ENCODE results near the gene ABHD12. TPM values are rescaled to one million over a fixed set of nuclear protein-coding genes. Genes with fewer than 3 reads are reported as not detected.

The ABHD12 gene
- total and polyA plus RNA-seq, 10 of the 15 experiments (the other 5 are each of a cell fraction or from before 2014, with no cell fraction given), result 1.5 to 61.8 (median 26.7) TPM

DNA sequence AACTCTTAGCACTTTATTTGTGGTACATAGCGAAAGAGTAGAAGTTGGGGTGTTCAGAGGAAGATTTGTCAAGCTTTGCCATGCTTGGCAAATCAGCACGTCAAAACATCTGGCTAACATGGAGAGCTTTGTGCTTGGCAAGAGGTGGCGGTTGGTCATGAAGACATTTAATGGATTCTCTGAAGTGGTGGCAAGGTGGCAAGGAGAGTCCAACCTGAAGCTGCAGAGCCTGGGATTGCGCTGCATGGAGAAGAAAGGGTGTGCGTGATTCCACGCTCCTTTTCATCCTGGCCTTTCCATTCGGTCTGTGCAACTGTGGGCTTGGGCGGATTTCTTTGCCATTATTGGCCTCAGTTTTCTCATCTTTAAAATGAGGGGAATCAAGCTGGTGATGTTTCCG is 139.6 kb downstream of the ABHD12 start (continued):
- TF ChIP-seq ATF2 (IDR thresholded peaks at IDR 0.05; ENCODE audit: low read length) (no peak), TCF3 (IDR thresholded peaks at IDR 0.05; ENCODE audit: borderline replicate concordance, insufficient read depth, low read depth, low read length) (no peak), ZNF592 (IDR thresholded peaks at IDR 0.05) (no peak), CHD1 (IDR thresholded peaks at IDR 0.05; ENCODE audit: low read depth, low read length) (no peak), PKNOX1 (IDR thresholded peaks at IDR 0.05) (no peak)
